Inflammatory macrophage treated with lipopolysaccharide for 4 hours (primary cell): ENCODE measurements around the gene GIGYF2.

Experiments used
- DNase-seq: peaks from one replicate; pipeline ENCODE4 v3.0.0-alpha.2; 2020

The GIGYF2 gene

GRCh38 chr2:232770207-232770606 is 73.1 kb downstream of the GIGYF2 start:
- no peak for DNase-seq

- no peak for DNase-seq
These were observed 74.7 kb downstream of the GIGYF2 start for GRCh38 chr2:232771870-232772269.

- DNase-seq, result no peak
These were observed 75.4 kb downstream of the GIGYF2 start for GRCh38 chr2:232772531-232772930.

GRCh38 chr2:232773815-232774214 is 76.7 kb downstream of the GIGYF2 start:
- DNase-seq, result no peak

- DNase-seq, result no peak
These were observed 79.3 kb downstream of the GIGYF2 start, which contains the start of gene KCNJ13 for GRCh38 chr2:232776435-232776834. KCNJ13 (minus strand) TSS chr2:232776565; CDS start chr2:232771362, 5,203 bp downstream.

- no peak for DNase-seq
These were observed 80.1 kb downstream of the GIGYF2 start for GRCh38 chr2:232777276-232777675.

GRCh38 chr2:232779465-232779864 is 82.3 kb downstream of the GIGYF2 start:
- no peak for DNase-seq

- DNase-seq, result no peak
These were observed 82.8 kb downstream of the GIGYF2 start for GRCh38 chr2:232779934-232780333.

GRCh38 chr2:232781765-232782164 is 84.6 kb downstream of the GIGYF2 start:
- peak; percentile 70 for DNase-seq

- DNase-seq, result no peak
These were observed 86.1 kb downstream of the GIGYF2 start for GRCh38 chr2:232783278-232783677.

- DNase-seq, result no peak
These were observed 90.7 kb downstream of the GIGYF2 start for GRCh38 chr2:232787806-232788205.

- DNase-seq, result no peak
These were observed 92.0 kb downstream of the GIGYF2 start for GRCh38 chr2:232789082-232789481.

GRCh38 chr2:232791518-232791917 is 94.4 kb downstream of the GIGYF2 start:
- DNase-seq, result no peak

GRCh38 chr2:232793271-232793670 is 96.1 kb downstream of the GIGYF2 start:
- DNase-seq, result no peak

GRCh38 chr2:232794981-232795380 is 97.8 kb downstream of the GIGYF2 start:
- no peak for DNase-seq

- no peak for DNase-seq
These were observed 98.8 kb downstream of the GIGYF2 start for GRCh38 chr2:232795920-232796319.

GRCh38 chr2:232798187-232798586 is 101.1 kb downstream of the GIGYF2 start:
- no peak for DNase-seq

GRCh38 chr2:232800166-232800565 is 103.0 kb downstream of the GIGYF2 start:
- DNase-seq, result no peak

GRCh38 chr2:232802091-232802490 is 105.0 kb downstream of the GIGYF2 start:
- DNase-seq, result peak; percentile 57

GRCh38 chr2:232809349-232810124 is 112.4 kb downstream of the GIGYF2 start:
- no peak for DNase-seq

GRCh38 chr2:232810444-232810843 is 113.3 kb downstream of the GIGYF2 start:
- no peak for DNase-seq

- no peak for DNase-seq
These were observed 118.4 kb downstream of the GIGYF2 start for GRCh38 chr2:232815569-232815968.

- peak; percentile 39 for DNase-seq
These were observed 119.5 kb downstream of the GIGYF2 start for GRCh38 chr2:232816657-232817056.

GRCh38 chr2:232817756-232818155 is 120.6 kb downstream of the GIGYF2 start:
- DNase-seq, result no peak

GRCh38 chr2:232829988-232830387 is 132.9 kb downstream of the GIGYF2 start:
- DNase-seq, result no peak
